Sigmoid colon (tissue), 4 donors: ENCODE results near the gene PLXNA1.

Experiments used
- EP300 ChIP-seq, 4 donors: sonication (generic); formaldehyde crosslinking; IDR thresholded peaks; one replicate each; pipeline ENCODE4 v1.6.1; 2017; ENCODE audit warnings: antibody characterized with exemption in 4 of 4
- POLR2AphosphoS5 ChIP-seq, 4 donors: sonication (generic); formaldehyde crosslinking; IDR thresholded peaks; one replicate each; pipeline ENCODE4 v1.6.1; 2017; ENCODE audit warnings: antibody characterized with exemption in 4 of 4
- TF ChIP-seq, protein P1 (sequence below), 4 experiments: fragments of 450-650 bp in 3 of 4; fragments of 200-600 bp in 1 of 4; IDR thresholded peaks; one replicate each; pipeline ENCODE4 v1.5.1; 2016 to 2019; ENCODE audit warnings: antibody characterized with exemption in 4 of 4, mild to moderate bottlenecking in 3 of 4, moderate library complexity in 2 of 4

DNA sequence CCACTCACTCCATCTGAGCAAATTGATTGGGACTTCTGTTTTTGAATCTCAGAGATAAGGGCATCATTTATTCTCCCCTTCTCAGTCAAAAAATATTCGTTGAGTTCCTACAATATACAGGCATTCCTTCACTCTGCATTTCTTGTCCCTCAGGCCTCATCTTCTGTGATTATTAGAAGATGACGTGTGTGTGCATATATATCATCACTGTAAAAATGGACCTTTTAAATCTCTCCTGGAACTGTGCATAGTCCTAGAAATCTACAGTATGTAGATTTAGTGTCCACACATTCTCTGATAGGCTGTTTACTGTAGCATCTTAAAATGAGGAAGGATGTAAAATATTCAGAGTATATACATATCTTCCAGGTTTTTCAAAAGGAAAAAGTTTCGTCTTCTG, 43.2 kb upstream of the PLXNA1 start:
- TF ChIP-seq EP300 (IDR thresholded peaks at IDR 0.05) = no peak
- TF ChIP-seq, protein P1, sequence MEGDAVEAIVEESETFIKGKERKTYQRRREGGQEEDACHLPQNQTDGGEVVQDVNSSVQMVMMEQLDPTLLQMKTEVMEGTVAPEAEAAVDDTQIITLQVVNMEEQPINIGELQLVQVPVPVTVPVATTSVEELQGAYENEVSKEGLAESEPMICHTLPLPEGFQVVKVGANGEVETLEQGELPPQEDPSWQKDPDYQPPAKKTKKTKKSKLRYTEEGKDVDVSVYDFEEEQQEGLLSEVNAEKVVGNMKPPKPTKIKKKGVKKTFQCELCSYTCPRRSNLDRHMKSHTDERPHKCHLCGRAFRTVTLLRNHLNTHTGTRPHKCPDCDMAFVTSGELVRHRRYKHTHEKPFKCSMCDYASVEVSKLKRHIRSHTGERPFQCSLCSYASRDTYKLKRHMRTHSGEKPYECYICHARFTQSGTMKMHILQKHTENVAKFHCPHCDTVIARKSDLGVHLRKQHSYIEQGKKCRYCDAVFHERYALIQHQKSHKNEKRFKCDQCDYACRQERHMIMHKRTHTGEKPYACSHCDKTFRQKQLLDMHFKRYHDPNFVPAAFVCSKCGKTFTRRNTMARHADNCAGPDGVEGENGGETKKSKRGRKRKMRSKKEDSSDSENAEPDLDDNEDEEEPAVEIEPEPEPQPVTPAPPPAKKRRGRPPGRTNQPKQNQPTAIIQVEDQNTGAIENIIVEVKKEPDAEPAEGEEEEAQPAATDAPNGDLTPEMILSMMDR (IDR thresholded peaks at IDR 0.05) = no peak
- no peak for TF ChIP-seq POLR2AphosphoS5 (IDR thresholded peaks at IDR 0.05)
